Tibial artery (tissue), 4 donors: ENCODE data around the gene TBC1D1.

ENCODE experiments used
- DNase-seq, 2 donors: peaks; one replicate each; pipeline ENCODE4 v3.0.0-alpha.2; 2019
- H3K27ac ChIP-seq, 2 donors: fragments of 200-600 bp; sonication (generic) in 1 of 2; 1 replicate in 1 of 2; 2 replicates in 1 of 2; pipeline ENCODE4 v1.5.1; 2018 to 2019; ENCODE audit warnings: mild to moderate bottlenecking in 1 of 2
- H3K27me3 ChIP-seq, 2 donors: fragments of 200-600 bp; sonication (generic) in 1 of 2; one replicate each; pipeline versions ENCODE4 v1.5.1 to v1.6.0; 2016 to 2019
- H3K36me3 ChIP-seq, 3 donors: fragments of 200-600 bp; sonication (generic) in 2 of 3; one replicate each; pipeline ENCODE4 v1.5.1; 2016 to 2019; ENCODE audit warnings: mild to moderate bottlenecking in 2 of 3
- H3K4me1 ChIP-seq, 4 donors: fragments of 200-600 bp; sonication (generic) in 2 of 4; 1 replicate in 3 of 4; 2 replicates in 1 of 4; pipeline ENCODE4 v1.5.1; 2016 to 2019
- H3K4me3 ChIP-seq, 2 donors: fragments of 200-600 bp; sonication (generic) in 1 of 2; 1 replicate in 1 of 2; 2 replicates in 1 of 2; pipeline ENCODE4 v1.5.1; 2018 to 2019; ENCODE audit warnings: mild to moderate bottlenecking in 2 of 2
- H3K9me3 ChIP-seq, 3 donors: fragments of 200-600 bp; sonication (generic) in 1 of 3; one replicate each; pipeline ENCODE4 v1.5.1; 2016 to 2019
- CTCF ChIP-seq, 2 experiments: fragments of 200-600 bp in 1 of 2; fragments of 450-650 bp in 1 of 2; IDR thresholded peaks; one replicate each; pipeline ENCODE4 v1.5.1; 2017 to 2019; ENCODE audit warnings: antibody characterized with exemption in 2 of 2, mild to moderate bottlenecking in 1 of 2, moderate library complexity in 1 of 2
- intact Hi-C: fragments of 100-400 bp; cut with DNase I; formaldehyde crosslinking; loops from one replicate; pipeline ENCODE4 v1.15.0; 2023; ENCODE audit warnings: low total_unique reads

Gene TBC1D1

GRCh38 chr4:38049545-38050170, 158.8 kb downstream of the TBC1D1 start:
- no peak for TF ChIP-seq CTCF (IDR thresholded peaks at IDR 0.05)
- Histone ChIP-seq H3K27ac (no peak overlapping the region), H3K4me1 (peaks cover 0 to 15% (median 3%) of the 10 kb centered on the region in 4 donors), H3K36me3 (peaks cover 31 to 61% (median 44%) of the 10 kb centered on the region in 3 donors), H3K9me3 (no peaks in the 10 kb centered on the region), H3K4me3 (no peak overlapping the region), H3K27me3 (no peaks in the 10 kb centered on the region)
- DNase-seq = no peak
- intact Hi-C loops = no loop called here

GRCh38 chr4:38050560-38051350, 159.9 kb downstream of the TBC1D1 start:
- intact Hi-C loops = no loop called here
- Histone ChIP-seq H3K36me3 (peaks cover 29 to 68% (median 51%) of the 10 kb centered on the region in 3 donors), H3K27me3 (no peaks in the 10 kb centered on the region), H3K4me3 (no peak overlapping the region), H3K27ac (peak overlapping the region in 1 of 2 donors; percentile 4), H3K4me1 (peaks cover 0 to 15% (median 3%) of the 10 kb centered on the region in 4 donors), H3K9me3 (no peaks in the 10 kb centered on the region)
- no peak for DNase-seq
- TF ChIP-seq CTCF (IDR thresholded peaks at IDR 0.05) = no peak

GRCh38 chr4:38055566-38055965, 164.7 kb downstream of the TBC1D1 start:
- H3K27me3 ChIP-seq = no peaks in the 10 kb centered on the region
- TF ChIP-seq CTCF (IDR thresholded peaks at IDR 0.05) = no peak
- intact Hi-C loops = no loop called here

GRCh38 chr4:38056011-38056685, 165.3 kb downstream of the TBC1D1 start:
- intact Hi-C loops = no loop called here
- peaks cover 0 to 17% (median 0%) of the 10 kb centered on the region in 4 donors for H3K4me1 ChIP-seq
- peaks cover 31 to 60% (median 34%) of the 10 kb centered on the region in 3 donors for H3K36me3 ChIP-seq
- H3K27ac ChIP-seq = no peak overlapping the region
- H3K9me3 ChIP-seq = no peaks in the 10 kb centered on the region
- no peak overlapping the region for H3K4me3 ChIP-seq
- TF ChIP-seq CTCF (IDR thresholded peaks at IDR 0.05) = no peak
- no peak for DNase-seq
- H3K27me3 ChIP-seq = no peaks in the 10 kb centered on the region

More at GRCh38 chr4:38055566-38055965, 164.7 kb downstream of the TBC1D1 start:
- no peaks in the 10 kb centered on the region for H3K9me3 ChIP-seq
- no peak for DNase-seq
- H3K4me3 ChIP-seq = no peak overlapping the region
- no peak overlapping the region for H3K27ac ChIP-seq
- H3K36me3 ChIP-seq = peaks cover 31 to 66% (median 34%) of the 10 kb centered on the region in 3 donors
- H3K4me1 ChIP-seq = peaks cover 0 to 20% (median 0%) of the 10 kb centered on the region in 4 donors

- peaks cover 0 to 25% (median 2%) of the 10 kb centered on the region in 4 donors for H3K4me1 ChIP-seq
- no peak overlapping the region for H3K4me3 ChIP-seq
- H3K27me3 ChIP-seq = no peaks in the 10 kb centered on the region
- no peak for DNase-seq
- peaks cover 31 to 45% (median 34%) of the 10 kb centered on the region in 3 donors for H3K36me3 ChIP-seq
- no peaks in the 10 kb centered on the region for H3K9me3 ChIP-seq
- no peak for TF ChIP-seq CTCF (IDR thresholded peaks at IDR 0.05)
- no peak overlapping the region for H3K27ac ChIP-seq
- intact Hi-C loops = no loop called here
These were observed 167.3 kb downstream of the TBC1D1 start for GRCh38 chr4:38058151-38058550.
